ENCODE measurements around the gene ZGPAT.

DNA sequence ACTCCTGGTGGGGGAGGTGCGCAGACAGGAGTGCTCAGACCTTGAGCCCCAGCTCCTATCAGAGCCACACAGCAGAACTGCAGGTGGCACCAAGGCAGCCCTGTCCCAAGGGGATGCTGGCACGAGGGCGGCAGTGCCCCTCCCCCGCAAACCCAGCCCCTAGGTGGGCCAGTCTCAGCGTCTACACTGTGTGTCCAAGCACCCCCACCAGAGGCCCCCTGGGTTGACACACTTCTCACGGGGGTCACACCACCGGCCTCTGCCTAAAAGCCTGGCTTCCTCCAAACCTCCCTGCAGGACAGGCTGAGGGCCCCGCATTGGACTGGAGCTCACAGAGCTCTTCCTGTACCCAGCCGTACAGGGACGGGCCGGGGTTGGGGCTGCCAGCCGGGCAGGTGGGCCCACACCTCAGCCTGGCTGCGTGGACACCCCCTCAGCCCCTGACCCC is 39.8 kb downstream of the ZGPAT start:
- TF ChIP-seq, protein P1, sequence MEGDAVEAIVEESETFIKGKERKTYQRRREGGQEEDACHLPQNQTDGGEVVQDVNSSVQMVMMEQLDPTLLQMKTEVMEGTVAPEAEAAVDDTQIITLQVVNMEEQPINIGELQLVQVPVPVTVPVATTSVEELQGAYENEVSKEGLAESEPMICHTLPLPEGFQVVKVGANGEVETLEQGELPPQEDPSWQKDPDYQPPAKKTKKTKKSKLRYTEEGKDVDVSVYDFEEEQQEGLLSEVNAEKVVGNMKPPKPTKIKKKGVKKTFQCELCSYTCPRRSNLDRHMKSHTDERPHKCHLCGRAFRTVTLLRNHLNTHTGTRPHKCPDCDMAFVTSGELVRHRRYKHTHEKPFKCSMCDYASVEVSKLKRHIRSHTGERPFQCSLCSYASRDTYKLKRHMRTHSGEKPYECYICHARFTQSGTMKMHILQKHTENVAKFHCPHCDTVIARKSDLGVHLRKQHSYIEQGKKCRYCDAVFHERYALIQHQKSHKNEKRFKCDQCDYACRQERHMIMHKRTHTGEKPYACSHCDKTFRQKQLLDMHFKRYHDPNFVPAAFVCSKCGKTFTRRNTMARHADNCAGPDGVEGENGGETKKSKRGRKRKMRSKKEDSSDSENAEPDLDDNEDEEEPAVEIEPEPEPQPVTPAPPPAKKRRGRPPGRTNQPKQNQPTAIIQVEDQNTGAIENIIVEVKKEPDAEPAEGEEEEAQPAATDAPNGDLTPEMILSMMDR (IDR thresholded peaks at IDR 0.05; ENCODE audit: low read length), result no peak
- TF ChIP-seq EZH2 (IDR thresholded peaks at IDR 0.05; ENCODE audit: borderline replicate concordance, low read length), result no peak
